Ammon's horn (tissue), 1 donor: Measurements from ENCODE around the gene PARD3.
A peak's percentile ranks its signal among the peaks of the same experiment; 100 is the strongest.
"Not testable (repeated sequence)": the region's sequence is repeated elsewhere in the genome, so short reads cannot be mapped to it uniquely, and the experiment has no call there.

Experiments used
- DNase-seq: peaks from one replicate; pipeline ENCODE4 v3.0.0-alpha.2; 2016; ENCODE audit warnings: low spot score

PARD3 gene

GRCh38 chr10:34815185-34816084 lies at the start of gene PARD3:
Gene PARD3, minus strand, starts transcription at chr10:34815296. Its CDS starts 301 bp downstream, at chr10:34814995.
- peak; percentile 63 for DNase-seq

- DNase-seq, result no peak
Observed at GRCh38 chr10:34864149-34865067, 49.3 kb upstream of the PARD3 start.

DNA sequence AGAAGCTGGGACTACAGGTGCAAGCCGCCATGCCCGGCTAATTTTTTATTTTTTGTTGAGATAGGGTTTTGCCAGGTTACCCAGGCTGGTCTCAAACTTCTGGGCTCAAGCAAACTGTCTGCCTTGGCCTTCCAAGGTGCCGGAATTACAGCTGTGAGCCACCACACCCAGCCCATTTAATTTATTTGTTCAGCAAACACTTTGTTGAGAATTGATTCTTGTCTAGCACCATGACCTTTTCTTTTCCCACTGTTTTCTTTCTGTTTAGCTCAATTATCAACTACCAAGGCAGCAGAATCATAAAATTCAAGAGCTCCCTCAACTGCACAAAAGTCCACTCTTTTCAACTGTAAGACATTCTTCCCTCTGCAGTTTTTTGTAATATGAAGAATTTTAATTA lies 47.8 kb upstream of the PARD3 start:
- no peak for DNase-seq

- peak; percentile 17 for DNase-seq
Observed at GRCh38 chr10:34861293-34862021, 46.4 kb upstream of the PARD3 start.

- DNase-seq, result no peak
Observed at GRCh38 chr10:34859170-34859569, 44.1 kb upstream of the PARD3 start.

GRCh38 chr10:34858003-34858402 lies 42.9 kb upstream of the PARD3 start:
- no peak for DNase-seq

- peak; percentile 66 for DNase-seq
Observed at GRCh38 chr10:34854147-34854601, 39.1 kb upstream of the PARD3 start.

GRCh38 chr10:34853357-34853756 lies 38.3 kb upstream of the PARD3 start:
- no peak for DNase-seq

DNA sequence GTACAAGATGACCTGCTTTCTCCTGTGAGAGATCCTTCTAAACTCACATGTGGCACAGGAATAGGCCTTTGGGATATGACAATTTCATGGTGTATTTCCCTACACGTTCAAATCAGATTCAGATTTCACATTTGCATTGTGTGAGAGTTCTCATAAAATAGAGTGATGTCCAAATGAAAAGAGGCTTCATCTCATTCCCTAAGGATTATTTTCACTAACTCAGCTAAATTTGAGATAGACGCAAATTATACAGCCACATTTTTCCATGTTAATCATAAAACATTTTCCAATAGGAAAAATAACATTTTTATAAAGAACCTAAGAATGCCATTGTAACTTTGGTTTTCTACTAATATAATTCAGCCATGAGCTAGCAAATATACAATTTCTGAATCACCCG lies 35.5 kb upstream of the PARD3 start:
- DNase-seq, result no peak

DNA sequence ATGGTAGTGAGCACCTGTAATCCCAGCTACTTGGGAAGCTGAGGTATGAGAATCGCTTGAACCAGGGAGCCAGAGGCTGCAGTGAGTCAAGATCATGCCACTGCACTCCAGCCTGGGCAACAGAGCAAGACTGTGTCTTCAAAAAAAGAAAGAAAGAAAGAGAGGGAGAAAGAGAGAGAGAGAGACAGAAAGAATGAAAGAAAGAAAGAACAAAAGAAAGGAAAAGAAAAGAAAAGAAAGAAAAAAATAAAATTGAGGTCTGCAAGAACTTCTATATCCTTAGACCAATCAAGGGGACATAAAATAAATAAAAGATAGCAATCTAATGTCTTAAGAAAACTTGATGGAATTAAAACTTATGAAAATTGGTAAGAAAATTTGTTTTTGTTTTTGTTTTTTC lies 34.9 kb upstream of the PARD3 start:
- DNase-seq, result no peak

GRCh38 chr10:34845070-34845469 lies 30.0 kb upstream of the PARD3 start:
- no peak for DNase-seq

- no peak for DNase-seq
Observed at GRCh38 chr10:34844448-34844847, 29.4 kb upstream of the PARD3 start.

DNA sequence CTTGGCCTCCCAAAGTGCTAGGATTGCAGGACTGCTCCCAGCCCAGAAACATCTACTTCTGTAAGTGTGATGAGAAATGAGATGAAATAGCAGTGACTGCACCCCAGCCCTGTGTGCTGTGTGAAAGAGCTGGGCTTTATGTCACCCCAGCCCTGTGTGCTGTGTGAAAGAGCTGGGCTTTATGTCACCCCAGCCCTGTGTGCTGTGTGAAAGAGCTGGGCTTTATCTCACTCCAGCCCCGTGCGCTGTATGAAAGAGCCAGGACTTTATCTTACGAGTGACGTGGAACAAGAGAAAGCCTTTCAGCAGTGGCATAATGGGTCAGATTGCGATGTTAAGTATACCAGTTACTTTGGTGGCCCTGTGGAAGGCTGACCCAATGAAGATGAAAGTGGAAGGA lies 28.4 kb upstream of the PARD3 start:
- DNase-seq, result not testable (repeated sequence)

- DNase-seq, result no peak
Observed at GRCh38 chr10:34838366-34838900, 23.3 kb upstream of the PARD3 start.

GRCh38 chr10:34835908-34836508 lies 20.9 kb upstream of the PARD3 start:
- no peak for DNase-seq

DNA sequence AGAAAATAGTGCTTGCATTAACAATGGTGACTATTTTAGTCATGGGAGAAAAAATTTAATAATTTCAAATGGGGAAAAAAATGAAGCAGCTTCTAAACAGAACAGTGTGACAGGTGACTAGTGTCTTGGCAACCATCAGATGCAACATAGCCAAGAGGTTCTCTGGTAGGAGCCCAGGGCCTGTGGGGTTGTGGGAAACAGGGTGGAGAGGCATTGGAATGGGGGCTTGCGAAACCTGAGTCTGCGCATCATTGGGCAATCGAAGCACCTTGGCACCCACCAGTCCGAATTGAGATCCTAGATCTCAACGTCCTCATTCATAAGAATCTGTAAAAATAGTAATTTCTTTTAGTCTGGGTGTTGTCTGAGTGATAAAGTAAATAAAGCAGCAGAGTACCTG lies 19.2 kb upstream of the PARD3 start:
- DNase-seq, result no peak

- no peak for DNase-seq
Observed at GRCh38 chr10:34830217-34830822, 15.2 kb upstream of the PARD3 start.

DNA sequence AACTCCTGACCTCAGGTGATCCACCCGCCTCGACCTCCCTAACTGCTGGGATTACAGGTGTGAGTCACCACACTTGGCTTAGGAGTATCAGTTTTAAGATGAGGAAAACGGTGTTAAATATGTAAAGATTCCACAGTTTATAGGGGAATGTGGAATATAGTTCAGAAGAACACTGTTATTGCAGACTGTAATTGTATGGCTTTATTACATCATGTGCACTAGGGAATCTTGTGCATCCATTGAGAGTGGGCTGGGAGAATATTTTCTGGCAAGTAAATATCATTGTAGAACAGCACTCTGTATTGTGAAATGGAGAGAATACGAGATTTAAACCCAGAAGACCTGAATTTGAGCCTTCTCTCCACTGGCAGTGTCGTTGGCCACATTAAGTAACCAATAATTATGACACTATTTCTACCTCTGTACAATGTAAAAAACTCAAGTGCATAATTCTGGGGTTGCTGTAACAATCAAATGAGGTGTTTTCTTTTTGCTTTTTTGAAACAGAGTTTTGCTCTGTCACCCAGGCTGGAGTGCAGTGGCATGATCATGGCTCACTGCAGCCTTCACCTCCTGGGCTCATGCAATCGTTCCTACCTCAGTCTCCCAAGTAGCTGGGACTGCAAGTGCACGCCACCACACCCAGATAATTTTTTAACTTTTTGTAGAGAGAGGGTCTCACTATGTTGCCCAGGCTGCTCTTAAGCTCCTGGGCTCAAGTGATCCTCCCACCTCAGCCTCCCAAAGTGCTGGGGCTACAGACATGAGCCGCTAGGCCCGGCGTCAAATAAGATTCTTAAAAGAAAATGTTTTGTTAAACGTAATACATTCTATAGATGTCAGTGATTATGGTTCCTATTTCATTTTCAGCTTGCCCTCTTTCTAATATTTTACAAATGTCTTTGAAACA lies 12.0 kb upstream of the PARD3 start:
- no peak for DNase-seq

DNA sequence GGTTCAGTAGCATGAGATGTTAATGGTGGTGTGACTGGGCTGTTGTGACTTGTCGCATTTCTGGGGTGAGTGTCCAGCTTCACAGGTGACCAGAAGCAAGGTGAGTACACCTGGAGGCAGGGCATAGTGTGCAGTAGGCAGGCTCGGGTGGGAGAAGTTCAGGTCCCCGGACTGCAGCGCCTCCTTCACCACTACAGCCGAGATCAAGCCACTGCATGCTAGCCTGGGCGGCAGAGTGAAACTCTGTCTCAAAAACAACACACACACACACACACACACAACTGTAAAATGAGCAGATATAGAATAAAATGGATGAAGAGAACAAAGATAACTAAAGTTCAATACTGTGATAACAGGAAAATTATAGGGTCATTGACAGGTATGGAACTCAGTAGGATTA lies 11.1 kb upstream of the PARD3 start:
- no peak for DNase-seq

GRCh38 chr10:34825414-34825813 lies 10.3 kb upstream of the PARD3 start:
- no peak for DNase-seq
